Measurements from ENCODE around the gene ITGB6.

DNA sequence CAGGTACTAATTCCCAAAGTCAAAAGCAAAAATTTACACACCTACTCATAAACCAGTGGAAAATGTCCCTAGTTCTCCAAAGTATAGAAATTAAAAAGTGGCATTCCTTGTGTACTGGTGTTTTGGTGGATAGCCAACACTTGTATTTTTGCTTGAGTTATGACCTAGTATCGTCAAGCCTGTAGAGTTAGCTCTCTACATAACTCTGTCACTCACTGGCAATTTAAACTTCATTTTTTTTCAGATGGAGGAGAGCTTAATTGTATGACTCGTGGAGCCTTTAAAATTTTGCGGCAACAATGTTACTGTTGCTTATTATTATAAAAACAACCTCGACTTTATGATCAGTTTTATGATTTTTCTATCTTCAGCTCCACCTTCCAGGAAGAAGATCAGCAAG lies 58.7 kb downstream of the ITGB6 start:
- TF ChIP-seq CTCF (IDR thresholded peaks at IDR 0.05; ENCODE audit: low read length) (no peak), EZH2 (IDR thresholded peaks at IDR 0.05; ENCODE audit: borderline replicate concordance, low read length) (no peak)

Measured in OCI-LY1 (cell line).